IPS-20b (cell line): Measurements from ENCODE around the gene GSAP.

Experiments
- H3K27ac ChIP-seq: one replicate; pipeline ENCODE4 v1.5.1; 2013; ENCODE audit warnings: low read length
- H3K27me3 ChIP-seq: 2 replicates; pipeline ENCODE4 v1.6.1; 2013; ENCODE audit warnings: mild to moderate bottlenecking, low read length, inconsistent platforms; ENCODE audit not compliant: insufficient read depth
- H3K36me3 ChIP-seq: 2 replicates; pipeline ENCODE4 v1.6.1; 2013; ENCODE audit warnings: low read depth, mild to moderate bottlenecking, inconsistent platforms, low read length, moderate library complexity; ENCODE audit not compliant: insufficient read depth
- H3K4me1 ChIP-seq: 2 replicates; pipeline ENCODE4 v1.6.1; 2013; ENCODE audit warnings: mild to moderate bottlenecking, control low read depth, inconsistent platforms, low read length, moderate library complexity; ENCODE audit not compliant: insufficient read depth
- H3K4me3 ChIP-seq: 2 replicates; pipeline ENCODE4 v1.5.1; 2013; ENCODE audit warnings: mild to moderate bottlenecking, low read length, inconsistent platforms
- H3K9ac ChIP-seq: 2 replicates; pipeline ENCODE4 v1.6.1; 2013; ENCODE audit warnings: low read depth, mild to moderate bottlenecking, inconsistent platforms, low read length, moderate library complexity
- H3K9me3 ChIP-seq: 2 replicates; pipeline ENCODE4 v1.6.1; 2013; ENCODE audit warnings: mild to moderate bottlenecking, low read depth, low read length, inconsistent platforms; ENCODE audit not compliant: insufficient read depth

GSAP gene

GRCh38 chr7:77403957-77404356 is 12.2 kb downstream of the GSAP start:
- no peaks in the 10 kb centered on the region for H3K27me3 ChIP-seq
- H3K27ac ChIP-seq: no peak overlapping the region
- H3K4me1 ChIP-seq: no peaks in the 10 kb centered on the region
- H3K36me3 ChIP-seq: no peaks in the 10 kb centered on the region
- no peak overlapping the region for H3K4me3 ChIP-seq
- no peaks in the 10 kb centered on the region for H3K9me3 ChIP-seq
- H3K9ac ChIP-seq: no peak overlapping the region

GRCh38 chr7:77402818-77403217 is 13.3 kb downstream of the GSAP start:
- Histone ChIP-seq H3K27me3 (no peaks in the 10 kb centered on the region), H3K36me3 (no peaks in the 10 kb centered on the region), H3K9me3 (no peaks in the 10 kb centered on the region), H3K27ac (no peak overlapping the region), H3K4me1 (no peaks in the 10 kb centered on the region), H3K9ac (no peak overlapping the region), H3K4me3 (no peak overlapping the region)

GRCh38 chr7:77401002-77401401 is 15.1 kb downstream of the GSAP start:
- Histone ChIP-seq H3K27ac (no peak overlapping the region), H3K36me3 (no peaks in the 10 kb centered on the region), H3K27me3 (no peaks in the 10 kb centered on the region), H3K9me3 (no peaks in the 10 kb centered on the region), H3K9ac (no peak overlapping the region), H3K4me1 (no peaks in the 10 kb centered on the region; the same call in 1 of the 2 replicates), H3K4me3 (no peak overlapping the region)

GRCh38 chr7:77399816-77400215 is 16.3 kb downstream of the GSAP start:
- Histone ChIP-seq H3K4me1 (peaks cover 5% of the 10 kb centered on the region; the same call in 1 of the 2 replicates), H3K27ac (no peak overlapping the region), H3K4me3 (no peak overlapping the region), H3K27me3 (no peaks in the 10 kb centered on the region), H3K9me3 (no peaks in the 10 kb centered on the region), H3K9ac (no peak overlapping the region), H3K36me3 (no peaks in the 10 kb centered on the region)

- Histone ChIP-seq H3K9ac (no peak overlapping the region), H3K9me3 (no peaks in the 10 kb centered on the region), H3K36me3 (no peaks in the 10 kb centered on the region; the same call in 1 of the 2 replicates), H3K4me3 (no peak overlapping the region), H3K27me3 (no peaks in the 10 kb centered on the region), H3K27ac (no peak overlapping the region), H3K4me1 (peaks cover 5% of the 10 kb centered on the region; the same call in 1 of the 2 replicates)
Observed at GRCh38 chr7:77396894-77397547, 19.1 kb downstream of the GSAP start.

GRCh38 chr7:77395626-77396025 is 20.5 kb downstream of the GSAP start:
- no peak overlapping the region for H3K27ac ChIP-seq
- no peaks in the 10 kb centered on the region for H3K9me3 ChIP-seq
- H3K36me3 ChIP-seq: no peaks in the 10 kb centered on the region; the same call in 1 of the 2 replicates
- no peak overlapping the region for H3K4me3 ChIP-seq
- H3K9ac ChIP-seq: no peak overlapping the region
- no peaks in the 10 kb centered on the region for H3K27me3 ChIP-seq
- H3K4me1 ChIP-seq: peaks cover 5% of the 10 kb centered on the region; the same call in 1 of the 2 replicates

GRCh38 chr7:77393954-77394353 is 22.2 kb downstream of the GSAP start:
- Histone ChIP-seq H3K36me3 (no peaks in the 10 kb centered on the region; the same call in 1 of the 2 replicates), H3K27me3 (no peaks in the 10 kb centered on the region), H3K4me1 (peaks cover 5% of the 10 kb centered on the region; the same call in 1 of the 2 replicates), H3K9me3 (no peaks in the 10 kb centered on the region), H3K9ac (no peak overlapping the region), H3K4me3 (no peak overlapping the region), H3K27ac (no peak overlapping the region)

- no peaks in the 10 kb centered on the region for H3K9me3 ChIP-seq
- no peaks in the 10 kb centered on the region; the same call in 1 of the 2 replicates for H3K36me3 ChIP-seq
- peaks cover 8% of the 10 kb centered on the region; the same call in 1 of the 2 replicates for H3K4me1 ChIP-seq
- no peak overlapping the region for H3K27ac ChIP-seq
- no peaks in the 10 kb centered on the region for H3K27me3 ChIP-seq
- H3K4me3 ChIP-seq: no peak overlapping the region
- no peak overlapping the region for H3K9ac ChIP-seq
Observed at GRCh38 chr7:77393261-77393660, 22.9 kb downstream of the GSAP start.

- no peak overlapping the region for H3K9ac ChIP-seq
- H3K27ac ChIP-seq: no peak overlapping the region
Observed at GRCh38 chr7:77391230-77391629, 24.9 kb downstream of the GSAP start.

GRCh38 chr7:77388055-77388641 is 28.0 kb downstream of the GSAP start:
- Histone ChIP-seq H3K4me1 (peaks cover 11% of the 10 kb centered on the region; the same call in 1 of the 2 replicates), H3K9ac (no peak overlapping the region), H3K9me3 (no peaks in the 10 kb centered on the region), H3K4me3 (no peak overlapping the region), H3K27ac (no peak overlapping the region), H3K36me3 (no peaks in the 10 kb centered on the region; the same call in 1 of the 2 replicates), H3K27me3 (no peaks in the 10 kb centered on the region)

More at GRCh38 chr7:77391230-77391629, 24.9 kb downstream of the GSAP start:
- H3K9me3 ChIP-seq: no peaks in the 10 kb centered on the region
- no peaks in the 10 kb centered on the region; the same call in 1 of the 2 replicates for H3K36me3 ChIP-seq
- no peaks in the 10 kb centered on the region for H3K27me3 ChIP-seq
- H3K4me3 ChIP-seq: no peak overlapping the region
- H3K4me1 ChIP-seq: peaks cover 16% of the 10 kb centered on the region; the same call in 1 of the 2 replicates

GRCh38 chr7:77386165-77386822 is 29.9 kb downstream of the GSAP start:
- Histone ChIP-seq H3K4me1 (peaks cover 11% of the 10 kb centered on the region; the same call in 1 of the 2 replicates), H3K9ac (no peak overlapping the region), H3K9me3 (no peaks in the 10 kb centered on the region), H3K4me3 (no peak overlapping the region), H3K36me3 (no peaks in the 10 kb centered on the region; the same call in 1 of the 2 replicates), H3K27me3 (no peaks in the 10 kb centered on the region), H3K27ac (no peak overlapping the region)
